ENCODE data around the gene FTMT. TPM values are rescaled to one million over a fixed set of nuclear protein-coding genes. Genes with fewer than 3 reads are reported as not detected.
A peak's percentile ranks its signal among the peaks of the same experiment; 100 is the strongest.

Gene FTMT
- total RNA-seq, 2 experiments from 2014 or later = not detected

- Histone ChIP-seq H3K79me2 (ENCODE audit: insufficient read depth, low read depth, low read length) (no peaks in the 10 kb centered on the region), H3K36me3 (ENCODE audit: insufficient read depth, low read length) (no peaks in the 10 kb centered on the region), H4K20me1 (ENCODE audit: insufficient read depth, low read length) (no peaks in the 10 kb centered on the region), H3K4me1 (ENCODE audit: insufficient read depth, low read length, poor library complexity, severe bottlenecking) (no peaks in the 10 kb centered on the region), H3K9me2 (ENCODE audit: insufficient read depth, low read length) (no peaks in the 10 kb centered on the region), H2AFZ (ENCODE audit: low read length) (no peak overlapping the region), H3K4me3 (ENCODE audit: low read depth, low read length, poor library complexity, severe bottlenecking) (no peak overlapping the region), H3K9me3 (ENCODE audit: low read length) (no peaks in the 10 kb centered on the region), H3K4me2 (ENCODE audit: low read length) (no peak overlapping the region), H3K27ac (ENCODE audit: low read depth, low read length, poor library complexity, severe bottlenecking) (no peak overlapping the region)
- ChIA-PET POLR2A (no interaction called here), CTCF (ENCODE audit: unreplicated experiment) (no interaction called here)
- BruUV-seq (replicated peaks) = no TSS peak
- intact Hi-C loops (cut with micrococcal nuclease; ENCODE audit: unreplicated experiment) = no loop called here
- TF ChIP-seq, protein P1, sequence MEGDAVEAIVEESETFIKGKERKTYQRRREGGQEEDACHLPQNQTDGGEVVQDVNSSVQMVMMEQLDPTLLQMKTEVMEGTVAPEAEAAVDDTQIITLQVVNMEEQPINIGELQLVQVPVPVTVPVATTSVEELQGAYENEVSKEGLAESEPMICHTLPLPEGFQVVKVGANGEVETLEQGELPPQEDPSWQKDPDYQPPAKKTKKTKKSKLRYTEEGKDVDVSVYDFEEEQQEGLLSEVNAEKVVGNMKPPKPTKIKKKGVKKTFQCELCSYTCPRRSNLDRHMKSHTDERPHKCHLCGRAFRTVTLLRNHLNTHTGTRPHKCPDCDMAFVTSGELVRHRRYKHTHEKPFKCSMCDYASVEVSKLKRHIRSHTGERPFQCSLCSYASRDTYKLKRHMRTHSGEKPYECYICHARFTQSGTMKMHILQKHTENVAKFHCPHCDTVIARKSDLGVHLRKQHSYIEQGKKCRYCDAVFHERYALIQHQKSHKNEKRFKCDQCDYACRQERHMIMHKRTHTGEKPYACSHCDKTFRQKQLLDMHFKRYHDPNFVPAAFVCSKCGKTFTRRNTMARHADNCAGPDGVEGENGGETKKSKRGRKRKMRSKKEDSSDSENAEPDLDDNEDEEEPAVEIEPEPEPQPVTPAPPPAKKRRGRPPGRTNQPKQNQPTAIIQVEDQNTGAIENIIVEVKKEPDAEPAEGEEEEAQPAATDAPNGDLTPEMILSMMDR (conservative IDR thresholded peaks at IDR 0.05; ENCODE audit: low read length) = no peak
- no peak for TF ChIP-seq EZH2phosphoT487 (IDR thresholded peaks at IDR 0.05; ENCODE audit: borderline replicate concordance, low read depth, low read length)
- DNase-seq (ENCODE audit: low spot score) = no peak
Measured at GRCh38 chr5:121867403-121867802, 15.7 kb downstream of the FTMT start.

DNA sequence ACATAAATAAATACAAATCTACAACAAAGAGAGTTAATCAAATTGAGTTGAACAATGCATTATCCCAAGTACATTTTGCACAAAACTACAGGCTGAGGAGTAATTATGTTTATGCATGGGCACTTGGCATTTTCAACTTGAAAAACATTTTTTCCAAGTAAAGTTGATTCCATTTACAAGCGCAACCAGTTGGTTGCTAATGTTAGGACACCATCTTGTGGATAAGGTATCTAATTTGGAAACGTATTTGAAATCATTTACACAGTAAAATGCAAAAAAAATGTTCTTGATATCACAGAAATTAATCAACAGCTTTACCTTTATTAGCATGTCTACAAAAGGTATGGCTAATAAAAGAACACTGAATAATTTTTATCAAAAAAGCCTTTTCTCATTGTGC is 18.8 kb downstream of the FTMT start:
- DNase-seq (ENCODE audit: low spot score) = no peak
- H3K27ac ChIP-seq (ENCODE audit: low read depth, low read length, poor library complexity, severe bottlenecking) = no peak overlapping the region
- intact Hi-C loops (cut with micrococcal nuclease; ENCODE audit: unreplicated experiment) = no loop called here
- H3K79me2 ChIP-seq (ENCODE audit: insufficient read depth, low read depth, low read length) = no peaks in the 10 kb centered on the region
- no peaks in the 10 kb centered on the region for H3K36me3 ChIP-seq (ENCODE audit: insufficient read depth, low read length)
- TF ChIP-seq, protein P1 (conservative IDR thresholded peaks at IDR 0.05; ENCODE audit: low read length) = 0 out of 2 replicates have a peak, but pooled peaks have one; percentile 6
- TF ChIP-seq EZH2phosphoT487 (IDR thresholded peaks at IDR 0.05; ENCODE audit: borderline replicate concordance, low read depth, low read length) = no peak
- no peak overlapping the region for H3K4me2 ChIP-seq (ENCODE audit: low read length)
- H4K20me1 ChIP-seq (ENCODE audit: insufficient read depth, low read length) = no peaks in the 10 kb centered on the region
- POLR2A ChIA-PET = interaction anchor here (0.6 to 0.7 kb wide), 2 partner anchors 771 to 977 kb away, joined by 3 read pairs; no protein-coding TSS in a partner anchor
- CTCF ChIA-PET (ENCODE audit: unreplicated experiment) = no interaction called here
- no peak overlapping the region for H3K4me3 ChIP-seq (ENCODE audit: low read depth, low read length, poor library complexity, severe bottlenecking)
- H2AFZ ChIP-seq (ENCODE audit: low read length) = no peak overlapping the region
- no TSS peak for BruUV-seq (replicated peaks)
- H3K4me1 ChIP-seq (ENCODE audit: insufficient read depth, low read length, poor library complexity, severe bottlenecking) = no peaks in the 10 kb centered on the region
- no peaks in the 10 kb centered on the region for H3K9me3 ChIP-seq (ENCODE audit: low read length)
- H3K9me2 ChIP-seq (ENCODE audit: insufficient read depth, low read length) = no peaks in the 10 kb centered on the region

DNA sequence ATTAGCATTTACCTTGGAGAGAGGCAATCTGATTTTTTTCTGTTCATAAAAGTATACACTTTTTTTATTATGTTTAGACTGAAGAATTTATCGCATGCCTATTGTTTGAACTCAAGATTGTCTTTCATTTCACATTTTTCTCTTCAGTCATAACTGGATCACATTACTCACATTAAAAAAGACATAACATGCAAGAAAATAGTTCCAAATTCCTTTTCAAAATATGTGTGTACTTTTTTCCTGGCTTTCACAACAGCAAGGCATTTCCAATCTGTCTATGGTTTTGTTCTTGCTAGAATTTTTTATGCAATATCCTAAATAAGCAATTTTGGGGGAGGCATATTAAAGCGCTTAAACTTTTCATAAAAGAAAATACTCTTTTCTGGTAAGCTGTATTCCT is 21.2 kb downstream of the FTMT start:
- no peak for TF ChIP-seq EZH2phosphoT487 (IDR thresholded peaks at IDR 0.05; ENCODE audit: borderline replicate concordance, low read depth, low read length)
- TF ChIP-seq, protein P1 (conservative IDR thresholded peaks at IDR 0.05; ENCODE audit: low read length) = no peak
- H3K4me3 ChIP-seq (ENCODE audit: low read depth, low read length, poor library complexity, severe bottlenecking) = no peak overlapping the region
- no peak overlapping the region for H3K4me2 ChIP-seq (ENCODE audit: low read length)
- no peak overlapping the region for H2AFZ ChIP-seq (ENCODE audit: low read length)
- no peaks in the 10 kb centered on the region for H4K20me1 ChIP-seq (ENCODE audit: insufficient read depth, low read length)
- H3K36me3 ChIP-seq (ENCODE audit: insufficient read depth, low read length) = no peaks in the 10 kb centered on the region
- H3K4me1 ChIP-seq (ENCODE audit: insufficient read depth, low read length, poor library complexity, severe bottlenecking) = no peaks in the 10 kb centered on the region
- H3K79me2 ChIP-seq (ENCODE audit: insufficient read depth, low read depth, low read length) = no peaks in the 10 kb centered on the region
- intact Hi-C loops (cut with micrococcal nuclease; ENCODE audit: unreplicated experiment) = no loop called here
- H3K27ac ChIP-seq (ENCODE audit: low read depth, low read length, poor library complexity, severe bottlenecking) = no peak overlapping the region
- POLR2A ChIA-PET = interaction anchor here (1.1 kb wide), 2 partner anchors 8 to 11 kb away, joined by 3 to 4 read pairs; no protein-coding TSS in a partner anchor
- BruUV-seq (replicated peaks) = no TSS peak
- CTCF ChIA-PET (ENCODE audit: unreplicated experiment) = no interaction called here
- no peak for DNase-seq (ENCODE audit: low spot score)
- no peaks in the 10 kb centered on the region for H3K9me3 ChIP-seq (ENCODE audit: low read length)
- no peaks in the 10 kb centered on the region for H3K9me2 ChIP-seq (ENCODE audit: insufficient read depth, low read length)
